Measurements from ENCODE around the gene MLF2. TPM values are rescaled to one million over a fixed set of nuclear protein-coding genes. Genes with fewer than 3 reads are reported as not detected.
A peak's percentile ranks its signal among the peaks of the same experiment; 100 is the strongest.

The MLF2 gene
- total and polyA plus RNA-seq, 2 of the 13 experiments (the other 11 are each of a cell fraction or from before 2014, with no cell fraction given) = 88.1 to 167 TPM

GRCh38 chr12:6723607-6724408, 29.1 kb downstream of the MLF2 start, which contains the start of gene COPS7A:
COPS7A (plus strand) TSS chr12:6724046; CDS start chr12:6724657, 611 bp downstream.
- Histone ChIP-seq H3K27me3 (ENCODE audit: control insufficient read depth in 1 of 2, insufficient read depth in 2 of 2, low read length in 2 of 2) (no peaks in the 10 kb centered on the region), H3K27ac (ENCODE audit: extremely low read length, insufficient read depth, low read length) (peak within 1 kb of the TSS; percentile 82), H3K4me3 (replicated peaks in 1 of 3; ENCODE audit: insufficient read depth in 1 of 3, low read depth in 2 of 3, low read length in 3 of 3) (peak within 1 kb of the TSS; percentile 65 to 93 (median 74)), H3K4me1 (ENCODE audit: insufficient read depth, low read length) (peaks cover 31% of the 10 kb centered on the region), H3K9me3 (ENCODE audit: low read length) (no peaks in the 10 kb centered on the region), H3K9ac (ENCODE audit: insufficient read depth, low read depth, low read length) (peak within 1 kb of the TSS; percentile 85), H4K20me1 (ENCODE audit: insufficient read depth, low read length) (no peaks in the 10 kb centered on the region), H3K79me2 (ENCODE audit: insufficient read depth, low read length) (peaks cover 3% of the 10 kb centered on the region), H3K36me3 (replicated peaks in 1 of 2; ENCODE audit: control insufficient read depth in 1 of 2, insufficient read depth in 2 of 2, low read length in 2 of 2) (peaks cover 0 to 10% of the 10 kb centered on the region in 2 experiments; a peak in 1 of 5 replicates), H2AFZ (ENCODE audit: low read length) (peak within 1 kb of the TSS; percentile 93), H3K4me2 (ENCODE audit: low read depth, low read length) (peak within 1 kb of the TSS; percentile 98)
- DNase-seq (ENCODE audit: low spot score) = peak; percentile 97
- 2% methylated on average over 37 of the region's 49 CpGs for WGBS (ENCODE audit: low lambda C conversion rate)
- FAIRE-seq = peak; percentile 94
- ATAC-seq = peak; percentile 97
- intact Hi-C loops (cut with micrococcal nuclease; ENCODE audit: unreplicated experiment) (loop anchor here (2.0 kb wide), 1 partner anchor 35 kb away; the partner anchor contains the start of gene ZNF384), in situ Hi-C loops (cut with HindIII; ENCODE audit: extremely low pct_ligation_motif_present, low pct_unique_long_range_greater_than_20kb) (no loop called here)
- BruUV-seq (replicated peaks) = no TSS peak
- ChIA-PET CTCF (ENCODE audit: low intra/inter-chr PET ratio, low total read pairs) (no interaction called here), POLR2A (interaction anchor here (0.5 to 2.6 kb wide), 38 partner anchors 8 to 388 kb away, joined by 3 to 111 read pairs (median 4); partner anchors contain the start of genes CD4, CDCA3, GAPDH and LTBR)
- TF ChIP-seq ZNF496 (CRISPR knock-in tag; IDR thresholded peaks at IDR 0.05; ENCODE audit: insufficient replicate concordance) (no peak), MZF1 (CRISPR knock-in tag; IDR thresholded peaks at IDR 0.05; ENCODE audit: borderline replicate concordance) (peak; percentile 74; the same call in 1 of the 2 replicates), ZNF10 (CRISPR knock-in tag; IDR thresholded peaks at IDR 0.05; ENCODE audit: borderline replicate concordance, low read depth) (no peak), GTF2F1 (IDR thresholded peaks at IDR 0.05; ENCODE audit: low read length) (0 out of 2 replicates have a peak, but pooled peaks have one; percentile 19), ZUFSP (CRISPR knock-in tag; IDR thresholded peaks at IDR 0.05; ENCODE audit: borderline replicate concordance) (no peak), CREBL2 (CRISPR knock-in tag; IDR thresholded peaks at IDR 0.05; ENCODE audit: borderline replicate concordance) (peak; percentile 75; the same call in 1 of the 2 replicates), ZNF382 (CRISPR knock-in tag; IDR thresholded peaks at IDR 0.05; ENCODE audit: borderline replicate concordance) (no peak; the same call in 1 of the 2 replicates), HMGA1 (CRISPR knock-in tag; conservative IDR thresholded peaks at IDR 0.05) (no peak), MTA1 (CRISPR knock-in tag; IDR thresholded peaks at IDR 0.05; ENCODE audit: borderline replicate concordance) (peak; percentile 89; the same call in 1 of the 2 replicates), ZKSCAN1 (IDR thresholded peaks at IDR 0.05; ENCODE audit: low read length) (peak; percentile 63), ZNF383 (CRISPR knock-in tag; IDR thresholded peaks at IDR 0.05; ENCODE audit: borderline replicate concordance) (no peak)
- TF ChIP-seq, protein P1, sequence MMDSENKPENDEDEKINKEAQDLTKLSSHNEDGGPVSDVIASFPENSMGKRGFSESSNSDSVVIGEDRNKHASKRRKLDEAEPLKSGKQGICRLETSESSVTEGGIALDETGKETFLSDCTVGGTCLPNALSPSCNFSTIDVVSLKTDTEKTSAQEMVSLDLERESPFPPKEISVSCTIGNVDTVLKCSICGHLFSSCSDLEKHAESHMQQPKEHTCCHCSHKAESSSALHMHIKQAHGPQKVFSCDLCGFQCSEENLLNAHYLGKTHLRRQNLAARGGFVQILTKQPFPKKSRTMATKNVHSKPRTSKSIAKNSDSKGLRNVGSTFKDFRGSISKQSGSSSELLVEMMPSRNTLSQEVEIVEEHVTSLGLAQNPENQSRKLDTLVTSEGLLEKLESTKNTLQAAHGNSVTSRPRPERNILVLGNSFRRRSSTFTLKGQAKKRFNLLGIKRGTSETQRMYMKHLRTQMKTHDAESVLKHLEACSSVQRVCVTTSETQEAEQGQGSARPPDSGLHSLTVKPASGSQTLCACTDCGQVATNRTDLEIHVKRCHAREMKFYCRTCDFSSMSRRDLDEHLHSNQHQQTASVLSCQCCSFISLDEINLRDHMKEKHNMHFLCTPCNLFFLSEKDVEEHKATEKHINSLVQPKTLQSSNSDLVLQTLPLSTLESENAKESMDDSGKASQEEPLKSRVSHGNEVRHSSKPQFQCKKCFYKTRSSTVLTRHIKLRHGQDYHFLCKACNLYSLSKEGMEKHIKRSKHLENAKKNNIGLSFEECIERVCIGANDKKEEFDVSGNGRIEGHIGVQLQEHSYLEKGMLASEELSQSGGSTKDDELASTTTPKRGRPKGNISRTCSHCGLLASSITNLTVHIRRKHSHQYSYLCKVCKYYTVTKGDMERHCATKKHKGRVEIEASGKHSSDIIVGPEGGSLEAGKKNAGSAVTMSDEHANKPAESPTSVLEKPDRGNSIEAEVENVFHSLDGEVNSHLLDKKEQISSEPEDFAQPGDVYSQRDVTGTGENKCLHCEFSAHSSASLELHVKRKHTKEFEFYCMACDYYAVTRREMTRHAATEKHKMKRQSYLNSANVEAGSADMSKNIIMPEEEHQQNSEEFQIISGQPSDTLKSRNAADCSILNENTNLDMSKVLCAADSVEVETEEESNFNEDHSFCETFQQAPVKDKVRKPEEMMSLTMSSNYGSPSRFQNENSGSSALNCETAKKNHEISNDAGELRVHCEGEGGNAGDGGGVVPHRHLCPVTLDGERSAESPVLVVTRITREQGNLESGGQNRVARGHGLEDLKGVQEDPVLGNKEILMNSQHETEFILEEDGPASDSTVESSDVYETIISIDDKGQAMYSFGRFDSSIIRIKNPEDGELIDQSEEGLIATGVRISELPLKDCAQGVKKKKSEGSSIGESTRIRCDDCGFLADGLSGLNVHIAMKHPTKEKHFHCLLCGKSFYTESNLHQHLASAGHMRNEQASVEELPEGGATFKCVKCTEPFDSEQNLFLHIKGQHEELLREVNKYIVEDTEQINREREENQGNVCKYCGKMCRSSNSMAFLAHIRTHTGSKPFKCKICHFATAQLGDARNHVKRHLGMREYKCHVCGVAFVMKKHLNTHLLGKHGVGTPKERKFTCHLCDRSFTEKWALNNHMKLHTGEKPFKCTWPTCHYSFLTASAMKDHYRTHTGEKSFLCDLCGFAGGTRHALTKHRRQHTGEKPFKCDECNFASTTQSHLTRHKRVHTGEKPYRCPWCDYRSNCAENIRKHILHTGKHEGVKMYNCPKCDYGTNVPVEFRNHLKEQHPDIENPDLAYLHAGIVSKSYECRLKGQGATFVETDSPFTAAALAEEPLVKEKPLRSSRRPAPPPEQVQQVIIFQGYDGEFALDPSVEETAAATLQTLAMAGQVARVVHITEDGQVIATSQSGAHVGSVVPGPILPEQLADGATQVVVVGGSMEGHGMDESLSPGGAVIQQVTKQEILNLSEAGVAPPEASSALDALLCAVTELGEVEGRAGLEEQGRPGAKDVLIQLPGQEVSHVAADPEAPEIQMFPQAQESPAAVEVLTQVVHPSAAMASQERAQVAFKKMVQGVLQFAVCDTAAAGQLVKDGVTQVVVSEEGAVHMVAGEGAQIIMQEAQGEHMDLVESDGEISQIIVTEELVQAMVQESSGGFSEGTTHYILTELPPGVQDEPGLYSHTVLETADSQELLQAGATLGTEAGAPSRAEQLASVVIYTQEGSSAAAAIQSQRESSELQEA (CRISPR knock-in tag; IDR thresholded peaks at IDR 0.05; ENCODE audit: not compliant biosample characterization) = peak; percentile 54
